Gastrocnemius medialis (tissue), 4 donors: Measurements from ENCODE around the gene SEPTIN2.

ENCODE experiments used
- CTCF ChIP-seq, 5 experiments: fragments of 450-650 bp in 3 of 5; fragments of 200-600 bp in 2 of 5; sonication (generic) in 2 of 5; IDR thresholded peaks in 4 of 5; conservative IDR thresholded peaks in 1 of 5; 1 replicate in 4 of 5; 2 replicates in 1 of 5; pipeline ENCODE4 v1.5.1; 2016 to 2019; ENCODE audit warnings: antibody characterized with exemption in 5 of 5, mild to moderate bottlenecking in 3 of 5, moderate library complexity in 3 of 5
- POLR2A ChIP-seq, 2 donors: fragments of 450-650 bp; IDR thresholded peaks; one replicate each; pipeline ENCODE4 v1.6.1; 2017; ENCODE audit warnings: antibody characterized with exemption in 2 of 2, mild to moderate bottlenecking in 2 of 2, moderate library complexity in 2 of 2

GRCh38 chr2:241312082-241312481 is 3.6 kb upstream of the SEPTIN2 start:
- no peak for TF ChIP-seq CTCF (IDR thresholded peaks at IDR 0.05 in 4 of 5, conservative IDR thresholded peaks at IDR 0.05 in 1 of 5)
- TF ChIP-seq POLR2A (IDR thresholded peaks at IDR 0.05) = no peak
